Stimulated activated CD4-positive, alpha-beta T cell treated with anti-CD3 and anti-CD28 coated beads, Interleukin-12 subunit alpha, Interleukin-12 subunit beta, amount 100 ng/mL, for 24 hours (primary cell): ENCODE data around the gene MUC5AC.
"Not testable (repeated sequence)": the region's sequence is repeated elsewhere in the genome, so short reads cannot be mapped to it uniquely, and the experiment has no call there.

Experiments
- DNase-seq, 2 experiments: peaks; one replicate each; pipeline ENCODE4 v3.0.0-alpha.2; 2020; ENCODE audit warnings: low read depth in 2 of 2

The MUC5AC gene

GRCh38 chr11:1157645-1158591 lies at the start of gene MUC5AC:
Gene MUC5AC (plus strand): TSS chr11:1157953. CDS start chr11:1158000, 47 bp downstream.
- DNase-seq = no peak

GRCh38 chr11:1108246-1108900 lies 49.4 kb upstream of the MUC5AC start:
- no peak for DNase-seq

GRCh38 chr11:1109101-1109917 lies 48.4 kb upstream of the MUC5AC start:
- DNase-seq = no peak

- DNase-seq = no peak
Measured at GRCh38 chr11:1109918-1110705, 47.6 kb upstream of the MUC5AC start.

GRCh38 chr11:1111545-1112212 lies 46.1 kb upstream of the MUC5AC start:
- no peak for DNase-seq

- no peak for DNase-seq
Measured at GRCh38 chr11:1112351-1113191, 45.2 kb upstream of the MUC5AC start.

- no peak for DNase-seq
Measured at GRCh38 chr11:1113405-1114201, 44.1 kb upstream of the MUC5AC start.

GRCh38 chr11:1115292-1115691 lies 42.5 kb upstream of the MUC5AC start:
- not testable (repeated sequence) for DNase-seq

GRCh38 chr11:1116104-1116503 lies 41.6 kb upstream of the MUC5AC start:
- DNase-seq = no peak

GRCh38 chr11:1116666-1117390 lies 40.9 kb upstream of the MUC5AC start:
- no peak for DNase-seq

- DNase-seq = no peak
Measured at GRCh38 chr11:1117992-1118391, 39.8 kb upstream of the MUC5AC start.

- DNase-seq = no peak
Measured at GRCh38 chr11:1118755-1119603, 38.8 kb upstream of the MUC5AC start.

GRCh38 chr11:1119604-1120146 lies 38.1 kb upstream of the MUC5AC start:
- no peak for DNase-seq

GRCh38 chr11:1120532-1121330 lies 37.0 kb upstream of the MUC5AC start:
- DNase-seq = no peak

GRCh38 chr11:1121331-1121812 lies 36.4 kb upstream of the MUC5AC start:
- DNase-seq = no peak
